8988T (cell line): Measurements from ENCODE around the gene DPYSL5.
"Not testable (repeated sequence)": the region's sequence is repeated elsewhere in the genome, so short reads cannot be mapped to it uniquely, and the experiment has no call there.

ENCODE experiments used
- DNase-seq: peaks from one replicate; pipeline ENCODE4 v3.0.0; 2011

Gene DPYSL5

DNA sequence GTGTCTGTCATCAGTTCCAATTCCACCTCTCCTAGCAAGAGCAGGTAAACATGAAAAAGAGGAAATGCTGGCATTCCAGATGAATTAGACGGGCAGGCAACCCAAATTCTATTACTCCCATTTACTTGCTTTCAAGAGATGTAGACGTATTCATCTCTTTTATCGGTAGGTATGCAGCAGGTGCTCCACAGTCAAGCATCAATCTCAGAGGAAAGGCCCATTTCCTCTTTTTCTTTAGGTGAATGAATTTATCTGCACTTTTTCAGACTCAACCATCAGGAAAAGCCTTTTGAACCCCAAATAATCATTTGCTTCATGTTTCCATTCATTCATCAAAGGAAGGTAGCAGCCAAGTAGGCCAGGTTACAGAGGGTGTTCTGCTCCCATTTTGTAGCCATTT, 27.9 kb downstream of the DPYSL5 start:
- no peak for DNase-seq

DNA sequence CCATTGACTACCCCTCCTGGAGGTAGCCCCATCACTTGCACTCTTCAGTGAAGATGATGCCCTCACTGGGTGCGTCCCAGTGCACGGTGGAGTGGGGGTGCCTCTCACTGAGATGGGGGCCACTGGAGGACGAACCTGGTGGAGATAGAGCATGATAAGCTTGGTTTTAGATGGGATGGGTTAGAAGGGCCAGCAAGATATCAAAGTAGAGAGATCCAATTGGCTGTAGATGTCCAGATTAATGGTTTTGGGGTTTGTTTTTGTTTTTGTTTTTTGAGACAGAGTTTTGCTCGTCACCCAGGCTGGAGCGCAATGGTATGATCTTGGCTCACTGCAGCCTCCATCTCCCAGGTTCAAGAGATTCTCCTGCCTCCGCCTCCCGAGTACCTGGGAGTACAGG, 28.3 kb downstream of the DPYSL5 start:
- no peak for DNase-seq

DNA sequence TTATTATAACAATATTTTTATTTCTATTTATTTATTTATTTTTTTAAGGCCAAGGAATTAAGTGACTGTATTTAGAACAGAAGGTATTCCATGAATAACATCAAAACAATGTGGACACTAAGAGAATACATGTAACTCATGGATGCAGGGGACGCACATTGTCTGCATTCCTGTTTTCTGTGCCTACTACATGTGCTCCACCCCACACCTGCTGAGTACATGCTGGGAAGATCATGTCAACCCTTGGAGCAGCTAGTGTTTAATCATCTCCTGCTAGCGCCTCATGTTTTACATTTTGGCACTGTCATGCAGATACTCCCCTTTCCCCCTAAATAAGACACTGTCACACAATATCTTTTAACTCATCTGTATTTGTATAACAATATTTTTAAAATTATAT, 29.3 kb downstream of the DPYSL5 start:
- DNase-seq: no peak

DNA sequence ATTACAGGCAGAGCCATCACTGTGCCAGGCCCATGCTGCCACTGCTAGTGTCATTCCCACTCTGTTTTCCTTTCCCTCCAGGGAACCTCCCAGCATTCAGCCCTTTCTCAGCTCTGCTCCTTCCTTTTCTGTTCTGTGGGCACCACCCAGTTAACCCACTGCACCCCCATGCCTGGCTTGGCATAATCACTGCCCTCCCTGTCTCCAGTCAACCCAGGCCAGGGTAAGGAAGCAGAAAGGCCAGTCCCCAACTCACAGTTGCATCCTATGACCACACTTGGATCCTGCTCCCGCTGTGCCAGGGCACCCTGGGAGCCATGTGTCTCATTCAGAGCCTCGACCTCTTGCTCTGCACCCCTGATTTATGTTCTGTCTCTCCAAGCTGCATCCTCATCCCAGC, 32.2 kb downstream of the DPYSL5 start:
- DNase-seq: no peak

DNA sequence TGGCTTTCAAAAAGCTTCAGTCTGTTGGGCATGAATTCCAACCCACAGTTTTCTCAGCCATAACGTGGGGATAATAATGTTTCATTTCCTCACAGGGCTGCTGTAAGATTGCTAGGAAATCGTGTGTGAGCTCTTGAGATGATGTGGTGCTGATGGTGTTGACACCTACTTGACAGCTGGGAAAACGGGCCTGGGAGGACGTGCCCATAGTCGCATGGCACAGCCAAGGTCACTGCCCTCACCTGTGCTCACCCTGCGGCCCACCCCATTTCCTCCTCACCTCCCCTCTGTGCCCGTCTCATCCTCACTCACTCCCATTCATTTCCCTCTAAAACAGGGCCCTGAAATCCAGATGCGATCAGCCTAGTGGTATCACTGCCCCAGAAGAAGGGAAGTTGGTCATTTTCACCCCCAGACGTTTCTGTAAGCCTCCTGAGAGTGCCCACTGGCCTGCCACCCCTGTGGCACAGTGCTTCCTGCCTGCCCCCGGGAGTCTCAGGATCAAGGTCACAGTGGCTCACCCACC, 33.0 kb downstream of the DPYSL5 start:
- no peak for DNase-seq

DNA sequence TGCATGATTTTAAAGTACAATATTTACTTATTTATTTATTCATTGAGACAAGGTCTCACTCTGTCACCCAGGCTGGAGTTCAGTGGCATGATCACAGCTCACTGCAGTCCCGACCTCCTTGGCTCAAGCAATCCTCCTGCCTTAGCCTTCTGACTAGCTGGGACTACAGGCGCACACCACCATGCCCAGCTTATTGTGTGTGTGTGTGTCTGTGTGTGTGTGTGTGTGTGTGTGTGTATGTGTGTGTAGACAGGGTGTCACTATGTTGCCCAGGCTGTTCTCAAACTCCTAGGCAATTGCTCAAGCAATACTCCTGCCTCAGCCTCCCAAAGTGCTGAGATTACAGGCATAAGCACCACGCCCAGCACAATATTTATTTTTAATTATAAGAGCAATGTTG, 34.3 kb downstream of the DPYSL5 start:
- not testable (repeated sequence) for DNase-seq

DNA sequence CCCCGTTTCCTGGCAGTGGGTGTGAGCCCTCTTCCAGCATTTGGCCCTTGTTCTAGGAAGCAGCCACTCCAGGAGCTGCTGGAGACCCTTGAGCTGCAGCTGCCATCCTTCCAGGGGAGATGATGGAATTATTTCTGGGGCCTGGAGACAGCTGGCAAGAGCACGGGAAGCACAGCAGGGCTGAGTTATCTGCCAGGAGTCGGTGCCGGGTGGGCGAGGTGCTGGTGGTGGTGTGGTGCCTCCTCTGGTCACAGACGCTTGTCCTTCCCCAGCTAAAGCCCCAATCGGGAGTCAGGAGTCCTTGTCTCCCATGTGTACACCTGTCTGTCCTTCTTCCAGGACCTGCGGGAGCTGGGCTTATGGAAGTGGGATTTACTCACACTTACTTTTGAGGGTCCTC, 36.0 kb downstream of the DPYSL5 start:
- DNase-seq: no peak

DNA sequence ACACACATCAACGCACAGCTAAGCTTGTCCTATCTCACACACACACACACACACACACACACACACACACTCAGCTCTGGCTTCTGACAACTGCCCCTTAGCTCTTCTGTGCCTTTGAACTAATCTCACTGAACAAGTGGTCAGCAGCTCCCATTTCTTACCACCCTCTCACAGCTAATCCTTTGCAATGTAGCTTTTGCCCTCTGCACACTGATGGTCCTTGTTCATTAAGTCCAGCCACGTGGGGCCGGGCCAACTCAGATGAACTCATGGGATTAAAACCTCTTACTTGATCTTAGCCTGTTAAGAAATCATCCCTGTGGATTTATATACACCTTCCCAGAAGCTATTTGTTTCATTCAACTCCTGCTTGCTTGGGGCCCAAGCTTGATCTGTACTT, 36.6 kb downstream of the DPYSL5 start:
- no peak for DNase-seq

DNA sequence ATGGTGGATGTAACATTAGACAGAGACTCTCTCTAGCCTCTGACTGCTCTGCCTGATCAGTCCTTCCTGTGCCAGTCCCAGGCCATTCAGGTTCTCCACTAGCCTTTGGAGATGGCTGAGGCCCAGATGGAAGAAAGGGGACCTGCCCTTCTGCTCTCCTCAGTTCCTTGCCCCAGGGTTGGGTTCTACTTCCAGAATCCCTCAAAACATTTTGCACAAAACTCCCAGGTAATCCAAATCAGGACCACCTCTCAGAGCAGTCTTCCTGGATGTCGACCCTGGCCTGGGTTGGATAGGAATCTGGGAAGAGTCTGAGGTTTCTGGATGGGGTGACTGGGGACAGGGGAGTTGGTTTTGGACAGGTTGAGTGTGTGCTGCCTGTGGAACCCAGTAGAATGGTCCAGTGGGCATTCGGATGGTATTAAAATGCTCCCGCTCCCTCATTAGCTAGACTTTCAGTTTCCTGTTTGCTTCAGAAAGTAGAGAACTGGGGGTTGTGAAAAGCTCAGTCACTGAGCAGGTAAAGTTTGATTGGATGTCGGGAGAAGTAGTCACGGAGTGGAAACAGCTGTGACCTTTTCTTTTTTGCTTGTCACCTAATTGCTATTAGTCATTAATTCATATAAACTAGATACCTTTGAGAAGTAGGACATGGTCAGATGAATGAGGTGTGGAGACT, 37.9 kb downstream of the DPYSL5 start:
- no peak for DNase-seq

DNA sequence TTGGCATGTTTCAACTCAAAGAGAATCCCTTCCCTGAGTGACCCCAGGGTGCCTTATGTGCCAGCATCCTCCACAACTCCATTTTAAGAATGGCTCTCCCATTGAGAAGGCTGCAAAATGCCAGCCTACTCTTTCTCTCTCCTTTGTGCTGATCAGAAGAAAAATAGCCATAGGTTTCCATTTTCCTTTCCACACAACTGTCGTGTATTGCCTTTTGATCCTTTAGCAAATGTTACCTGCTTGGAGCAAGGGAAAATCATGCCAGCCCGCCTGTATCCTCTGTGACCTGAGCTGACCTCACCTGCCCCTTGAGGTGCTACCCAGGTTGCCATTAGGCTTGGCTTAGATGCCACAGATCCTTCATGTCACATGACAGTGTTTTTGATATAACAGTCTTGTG, 38.8 kb downstream of the DPYSL5 start:
- DNase-seq: no peak

DNA sequence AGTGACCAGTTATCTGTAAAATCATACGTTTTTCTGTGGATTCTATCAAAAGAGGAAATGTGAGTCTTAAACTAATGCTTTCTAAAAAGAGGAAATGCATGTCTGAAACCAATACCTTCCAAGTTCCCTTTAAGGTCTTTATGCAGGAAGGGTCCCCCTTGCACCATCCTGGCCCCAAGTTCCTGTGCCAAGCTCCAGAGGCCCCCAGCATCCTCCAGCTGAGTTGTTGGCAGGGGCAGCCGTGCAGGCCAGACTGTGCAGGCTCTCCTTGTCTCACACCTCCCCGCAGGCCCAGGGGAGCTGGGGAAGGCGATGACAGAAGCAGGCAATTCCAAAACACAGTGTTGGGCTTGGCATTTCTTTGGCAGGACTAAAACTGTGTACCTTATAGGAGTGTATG, 39.2 kb downstream of the DPYSL5 start:
- no peak for DNase-seq

DNA sequence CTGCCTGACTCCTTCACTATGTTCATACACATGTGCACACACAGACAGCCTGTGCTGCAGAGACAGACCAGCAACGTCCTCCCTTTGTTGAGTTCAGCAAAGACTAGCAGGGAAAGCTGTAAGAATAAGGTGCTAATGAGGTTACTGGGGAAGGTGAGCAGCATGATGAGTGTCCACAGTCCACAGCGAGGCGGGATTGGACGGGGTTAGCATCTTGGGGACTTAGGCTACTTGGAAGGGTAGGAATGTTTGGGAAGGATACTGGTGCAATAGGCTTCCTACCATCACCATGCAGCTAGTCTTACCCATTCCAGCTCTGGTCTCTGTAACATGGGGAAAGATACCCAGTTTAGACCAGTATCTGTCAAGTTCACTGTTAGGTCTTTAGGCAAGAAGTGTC, 41.9 kb downstream of the DPYSL5 start:
- no peak for DNase-seq

DNA sequence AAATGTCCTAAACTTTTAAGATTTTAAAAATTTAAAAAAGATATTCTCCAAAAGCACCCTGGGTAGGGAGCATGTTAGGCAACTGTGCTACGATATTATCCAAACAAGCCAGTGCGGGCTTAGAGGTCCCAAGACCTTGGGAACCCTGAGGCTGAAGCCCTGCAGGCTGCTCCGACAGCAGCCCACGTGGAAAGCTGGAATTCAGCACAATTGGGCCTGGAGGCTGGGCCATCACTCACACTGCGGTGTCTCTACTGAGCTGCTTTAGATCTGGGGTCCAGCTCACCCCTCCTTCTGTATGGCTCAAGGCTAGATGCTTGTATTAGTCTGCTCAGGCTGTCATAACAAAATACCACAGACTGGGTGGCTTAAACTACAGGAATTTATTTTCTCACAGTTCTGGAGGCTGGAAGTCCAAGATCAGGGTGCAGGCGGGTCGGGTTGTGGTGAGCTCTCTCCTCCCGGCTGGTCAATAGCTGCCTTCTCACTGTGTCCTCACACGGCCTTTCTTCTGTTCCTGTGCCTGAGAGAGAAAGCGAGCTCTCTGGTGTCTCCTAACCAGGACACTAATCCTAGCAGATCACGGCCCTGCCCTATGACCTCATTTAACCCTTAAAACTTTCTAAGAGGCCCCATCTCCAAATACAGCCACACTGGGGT, 42.5 kb downstream of the DPYSL5 start:
- DNase-seq: no peak

DNA sequence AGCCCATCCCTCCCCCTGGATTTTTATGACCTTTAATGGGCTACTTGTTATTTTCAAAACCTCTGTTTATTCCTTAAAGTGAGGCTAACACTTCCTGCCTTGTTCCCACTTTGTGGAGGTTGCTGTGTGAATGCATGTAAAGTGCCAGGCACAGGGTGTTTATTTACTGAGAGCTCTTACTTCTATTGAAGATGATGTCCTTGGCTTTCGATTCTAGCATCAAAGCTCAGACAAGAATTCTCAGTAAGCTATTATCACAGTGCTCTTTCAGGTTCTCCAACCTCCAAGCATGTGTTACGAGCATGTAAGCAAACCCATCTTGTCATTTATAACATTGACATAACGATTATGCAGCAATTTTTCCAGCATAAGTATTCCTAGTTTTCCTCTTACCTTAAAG, 44.2 kb downstream of the DPYSL5 start:
- DNase-seq: no peak

DNA sequence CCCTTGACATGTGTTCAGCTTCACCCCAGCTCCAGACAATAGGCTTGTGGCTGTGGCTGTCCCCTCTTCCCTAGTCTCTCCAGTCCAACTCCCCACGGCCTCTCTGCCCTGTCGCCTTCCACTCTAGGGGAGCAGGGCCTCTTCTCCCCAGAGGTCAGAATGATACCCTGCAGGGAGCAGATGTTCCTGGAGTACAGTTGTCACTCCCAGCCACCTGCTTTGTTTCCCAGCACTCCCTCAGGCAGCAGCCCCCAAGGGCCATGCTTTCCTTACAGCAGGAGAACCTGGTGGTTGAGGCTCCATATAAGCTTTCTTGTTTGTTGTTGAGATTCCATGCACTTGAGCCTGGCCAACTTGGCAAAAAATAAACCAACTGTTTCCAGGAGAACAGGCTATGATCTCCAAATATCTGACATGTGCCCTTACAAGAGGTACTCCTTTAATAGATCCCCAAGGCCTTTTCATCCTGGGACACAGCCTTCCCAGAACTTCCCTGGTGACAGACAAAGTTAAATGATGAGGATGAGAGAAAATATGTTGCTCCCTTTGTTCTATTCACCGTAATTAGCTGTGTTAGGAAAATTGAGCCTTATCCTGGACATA, 45.1 kb downstream of the DPYSL5 start:
- no peak for DNase-seq

DNA sequence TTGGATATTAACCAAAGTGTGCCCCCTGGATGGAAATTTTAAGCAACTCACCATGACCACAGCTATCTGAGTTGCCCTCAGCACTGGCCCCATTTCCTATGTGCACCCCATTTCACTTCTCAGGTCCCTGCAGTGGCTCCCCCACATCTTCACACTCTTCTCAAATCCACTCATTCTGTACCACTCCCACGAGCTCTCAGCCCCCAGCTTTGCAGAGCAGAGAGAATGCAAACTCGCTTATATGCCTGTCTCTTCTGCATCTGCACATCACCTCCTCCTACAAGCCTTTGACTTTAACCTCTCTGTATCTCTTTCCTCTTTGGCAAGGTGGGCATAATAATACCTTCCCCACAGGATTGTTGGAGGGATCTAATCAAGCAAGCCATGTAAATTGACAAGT, 46.2 kb downstream of the DPYSL5 start:
- DNase-seq: no peak

DNA sequence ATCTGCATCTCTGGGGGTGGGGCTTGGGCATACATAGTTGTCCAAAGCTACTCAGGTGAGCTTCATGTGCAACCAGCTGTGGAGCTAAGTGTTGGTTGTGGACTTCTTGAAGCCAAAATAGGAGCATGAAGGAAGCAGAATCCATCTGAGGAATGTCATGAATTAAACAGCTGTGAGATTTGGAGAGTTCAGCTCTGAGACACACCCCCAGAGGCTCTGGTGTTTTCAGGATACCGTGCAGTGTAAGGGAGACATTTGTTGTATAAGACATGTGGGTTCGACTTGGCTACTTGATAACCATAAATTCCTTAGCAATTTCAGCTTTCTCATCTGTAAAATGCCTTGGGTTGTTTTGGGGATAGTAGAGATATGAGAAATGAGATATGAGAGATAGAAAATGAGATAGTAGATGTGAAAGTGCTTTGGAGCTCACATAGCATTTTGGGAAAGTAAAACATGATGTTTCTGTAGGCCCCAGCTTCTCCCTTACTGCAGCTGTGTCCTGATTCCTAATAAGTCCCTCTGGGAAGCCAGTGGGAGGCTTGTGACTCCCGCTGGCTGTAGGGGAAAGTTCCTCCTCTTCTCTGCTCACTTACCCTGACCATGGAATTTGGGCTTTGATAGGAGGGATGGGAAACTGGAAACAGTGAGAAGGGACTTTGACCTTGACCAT, 50.0 kb downstream of the DPYSL5 start:
- no peak for DNase-seq

DNA sequence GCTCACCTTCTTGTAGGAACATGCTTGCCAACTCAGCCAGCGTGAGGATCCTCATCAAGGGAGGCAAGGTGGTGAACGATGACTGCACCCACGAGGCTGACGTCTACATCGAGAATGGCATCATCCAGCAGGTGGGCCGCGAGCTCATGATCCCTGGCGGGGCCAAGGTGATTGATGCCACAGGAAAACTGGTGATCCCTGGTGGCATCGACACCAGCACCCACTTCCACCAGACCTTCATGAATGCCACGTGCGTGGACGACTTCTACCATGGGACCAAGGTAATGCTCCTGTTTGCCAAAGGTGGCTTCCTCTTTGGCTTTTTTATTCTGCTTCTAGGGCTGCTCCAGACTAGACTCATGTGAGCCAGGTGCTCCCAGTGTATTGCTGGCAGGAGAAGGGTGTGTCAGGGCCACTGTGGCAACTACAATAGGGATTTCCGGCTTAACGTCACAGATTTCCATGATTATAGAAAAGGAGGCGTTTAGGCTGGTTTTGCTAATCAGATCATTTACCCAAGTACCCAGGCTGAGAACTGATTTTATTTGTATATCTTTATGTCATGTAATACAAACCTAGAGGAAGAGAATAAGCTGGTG, 50.6 kb downstream of the DPYSL5 start:
- DNase-seq: no peak

DNA sequence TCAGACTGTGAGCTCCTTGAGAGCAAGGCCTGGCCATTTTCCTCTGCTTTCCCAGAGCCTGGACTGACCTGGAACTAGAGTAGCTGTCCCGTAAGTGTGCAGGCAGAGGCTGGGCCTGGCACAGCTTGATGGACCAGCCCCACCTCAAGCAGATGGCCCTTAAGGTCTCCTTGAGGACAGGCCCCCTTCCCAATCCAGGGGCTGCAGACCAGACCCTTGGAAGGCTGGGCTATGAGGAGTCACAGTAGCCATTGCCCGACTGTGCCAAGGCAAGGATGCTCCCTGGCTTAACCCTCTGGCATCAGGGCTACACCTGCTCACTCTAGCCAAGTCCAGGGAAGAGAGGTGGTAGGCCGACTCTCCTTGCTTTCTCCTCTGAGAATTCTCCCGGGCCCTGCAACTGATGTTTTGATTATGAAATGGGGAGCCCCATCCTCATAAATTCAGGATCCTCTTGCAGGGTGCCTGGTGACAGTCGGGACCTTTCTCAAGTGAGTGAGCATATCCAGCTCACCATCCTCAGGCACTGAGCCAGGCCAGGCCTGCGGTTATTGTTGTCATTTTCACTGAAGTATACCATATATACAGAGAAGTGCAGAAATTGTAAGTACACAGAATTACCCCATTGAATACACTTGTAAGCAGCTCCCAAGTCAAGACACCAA, 51.7 kb downstream of the DPYSL5 start:
- DNase-seq: no peak

DNA sequence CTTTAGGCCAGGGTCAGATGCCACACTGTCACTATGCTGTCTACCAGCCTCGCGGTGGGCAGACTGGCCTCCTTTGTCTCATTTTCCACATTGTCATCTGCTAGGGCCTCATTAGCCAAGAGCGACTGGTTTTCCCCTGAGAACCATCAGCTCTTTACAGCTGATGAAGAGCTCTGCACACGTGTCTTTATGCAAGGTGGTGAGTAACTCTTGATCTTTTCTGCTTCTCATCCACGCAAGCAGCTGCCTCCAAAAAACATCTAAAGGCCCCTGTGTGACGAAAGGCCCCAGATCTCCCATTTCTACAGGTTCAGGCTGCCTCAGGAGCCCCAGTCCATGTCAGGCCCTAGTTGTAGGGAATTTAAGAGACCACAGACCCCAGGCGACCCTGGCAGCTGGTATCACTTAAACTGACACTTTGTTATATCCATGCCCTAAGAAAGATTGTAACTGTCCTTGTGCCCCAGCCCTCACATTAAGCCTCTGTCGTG, 52.9 kb downstream of the DPYSL5 start:
- no peak for DNase-seq

DNA sequence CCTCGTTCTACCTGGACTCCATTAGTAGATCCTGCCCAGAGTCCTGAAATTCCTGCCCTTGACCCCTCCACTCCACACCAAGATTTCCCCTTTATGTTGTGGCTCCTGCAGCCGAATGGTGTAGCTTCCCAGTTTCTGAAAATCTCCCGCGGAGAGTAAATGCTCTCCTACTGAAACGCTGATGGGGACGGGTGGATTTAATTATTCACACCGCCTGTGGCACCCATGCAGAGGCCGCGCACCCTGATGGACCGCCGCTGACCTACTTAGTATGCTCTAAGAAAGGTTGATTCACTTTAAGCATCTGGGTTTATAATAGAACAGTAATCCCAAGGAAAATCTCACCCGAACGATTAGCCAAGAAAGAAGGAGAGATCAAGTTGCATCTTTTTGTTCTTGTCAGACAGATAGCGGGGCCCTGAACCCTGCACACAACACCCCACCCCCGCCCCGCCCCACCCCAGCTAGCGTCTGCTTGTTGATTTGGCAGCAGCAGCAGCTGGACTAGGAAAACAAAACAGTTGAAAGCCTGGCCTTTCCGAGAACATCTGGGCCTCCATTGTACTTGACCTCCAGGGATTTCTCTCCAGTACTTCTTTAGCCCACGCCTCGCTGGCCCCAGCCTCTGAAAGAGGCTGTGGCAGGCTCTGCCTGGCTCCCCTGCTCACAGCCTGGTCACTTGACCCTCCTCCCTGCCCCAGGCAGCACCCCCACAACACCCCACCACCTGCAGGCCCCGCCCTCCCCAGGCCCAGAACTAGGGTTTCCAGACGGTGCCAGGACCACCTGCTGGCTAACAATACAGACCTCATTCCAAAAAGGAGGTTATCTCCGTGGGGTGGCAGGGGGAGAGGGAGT, 53.6 kb downstream of the DPYSL5 start:
- DNase-seq: no peak

DNA sequence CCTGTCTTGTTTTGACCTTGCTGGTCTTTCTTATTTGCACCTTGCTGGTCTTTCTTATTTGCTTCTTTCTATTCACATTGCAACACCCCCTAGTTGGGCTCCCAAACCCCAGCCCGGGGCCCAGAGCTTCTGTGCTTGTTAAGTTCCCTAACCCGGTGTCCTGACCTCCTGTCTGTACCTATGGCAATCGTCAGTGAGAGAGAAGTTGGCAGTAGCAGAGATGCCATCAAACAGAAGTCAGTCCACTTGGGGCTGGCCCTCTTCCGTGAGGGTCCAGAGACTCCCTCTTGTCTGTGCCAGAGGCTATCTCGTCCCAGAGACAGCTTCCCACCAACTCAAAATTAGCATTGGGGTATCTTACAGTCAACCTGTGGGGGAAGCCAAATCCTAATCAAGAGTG, 55.7 kb downstream of the DPYSL5 start:
- DNase-seq: no peak
